Stimulated activated CD8-positive, alpha-beta memory T cell treated with anti-CD3 and anti-CD28 coated beads, Interleukin-7, amount 100 ng/mL, for 48 hours (primary cell): Measurements from ENCODE around the gene ERC2.

Experiments used
- DNase-seq, 2 donors: peaks; one replicate each; pipeline ENCODE4 v3.0.0-alpha.2; 2020; ENCODE audit warnings: low read depth in 1 of 2; ENCODE audit errors: extremely low read depth in 1 of 2

The ERC2 gene

GRCh38 chr3:55491296-55491816, 976.9 kb downstream of the ERC2 start:
- DNase-seq: no peak

GRCh38 chr3:55490276-55490913, 977.9 kb downstream of the ERC2 start:
- DNase-seq: no peak

- DNase-seq: no peak
Observed at GRCh38 chr3:55489798-55490132, 978.5 kb downstream of the ERC2 start.

- no peak for DNase-seq
Observed at GRCh38 chr3:55488398-55489055, 979.7 kb downstream of the ERC2 start.

GRCh38 chr3:55487381-55488241, 980.7 kb downstream of the ERC2 start:
- DNase-seq: no peak

GRCh38 chr3:55486857-55487380, 981.3 kb downstream of the ERC2 start, which contains the start of gene WNT5A:
TSS of gene WNT5A (minus strand) at chr3:55487306. CDS start at chr3:55486985, 321 bp downstream.
- DNase-seq: no peak

- DNase-seq: no peak
Observed at GRCh38 chr3:55486101-55486856, 982.0 kb downstream of the ERC2 start.

- DNase-seq: peak; percentile 25 to 27
Observed at GRCh38 chr3:55484801-55485791, 983.2 kb downstream of the ERC2 start.

- DNase-seq: no peak
Observed at GRCh38 chr3:55484191-55484689, 984.0 kb downstream of the ERC2 start.

GRCh38 chr3:55483196-55484095, 984.8 kb downstream of the ERC2 start:
- DNase-seq: no peak

- DNase-seq: no peak
Observed at GRCh38 chr3:55482496-55483195, 985.6 kb downstream of the ERC2 start.

- DNase-seq: no peak
Observed at GRCh38 chr3:55481744-55482495, 986.3 kb downstream of the ERC2 start.

- no peak for DNase-seq
Observed at GRCh38 chr3:55480911-55481743, 987.1 kb downstream of the ERC2 start.

- DNase-seq: no peak
Observed at GRCh38 chr3:55477306-55478303, 990.7 kb downstream of the ERC2 start.

GRCh38 chr3:55476515-55476914, 991.8 kb downstream of the ERC2 start:
- no peak for DNase-seq
